Inflammatory macrophage treated with lipopolysaccharide for 4 hours (primary cell): ENCODE results near the gene ASTN1.

Source experiments
- DNase-seq: peaks from one replicate; pipeline ENCODE4 v3.0.0-alpha.2; 2020

Gene ASTN1

DNA sequence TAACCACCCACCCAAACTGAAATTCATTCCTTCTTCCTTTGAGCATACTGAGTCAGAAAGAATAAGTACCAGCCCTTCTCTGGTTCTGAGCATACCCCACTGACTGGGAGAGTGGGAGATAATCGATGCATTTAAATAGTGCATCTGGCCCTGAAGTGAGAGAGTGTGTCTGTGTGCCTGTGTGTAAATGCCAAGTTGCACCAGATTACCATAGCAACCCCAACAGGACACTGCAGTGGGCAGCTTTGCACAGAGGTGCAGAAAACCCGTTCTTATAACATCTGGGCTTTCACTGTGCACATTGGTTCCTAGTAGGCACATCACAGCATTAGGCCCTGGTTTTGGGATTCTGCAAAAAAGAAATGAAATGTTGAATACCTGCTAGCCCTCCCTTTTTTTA is 2.3 kb downstream of the ASTN1 start:
- no peak for DNase-seq

DNA sequence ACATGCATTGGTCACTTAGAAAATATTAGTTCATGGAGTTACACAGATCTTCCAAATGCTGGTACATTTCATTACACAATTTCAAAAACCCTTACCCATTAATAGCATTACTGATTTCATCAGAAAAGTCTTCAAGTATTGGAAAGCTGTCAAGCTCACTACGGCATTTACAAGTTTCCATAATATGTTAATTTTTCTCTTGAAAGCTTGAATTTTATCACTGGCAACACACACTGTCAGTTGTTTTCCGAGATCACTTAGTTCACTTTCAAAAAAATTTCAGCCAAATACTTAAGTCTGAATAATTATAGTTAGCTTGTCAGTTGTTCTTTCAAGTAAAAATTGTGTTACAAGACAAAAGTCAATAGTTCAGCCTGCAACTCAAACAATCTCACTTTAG is 18.0 kb downstream of the ASTN1 start:
- no peak for DNase-seq

DNA sequence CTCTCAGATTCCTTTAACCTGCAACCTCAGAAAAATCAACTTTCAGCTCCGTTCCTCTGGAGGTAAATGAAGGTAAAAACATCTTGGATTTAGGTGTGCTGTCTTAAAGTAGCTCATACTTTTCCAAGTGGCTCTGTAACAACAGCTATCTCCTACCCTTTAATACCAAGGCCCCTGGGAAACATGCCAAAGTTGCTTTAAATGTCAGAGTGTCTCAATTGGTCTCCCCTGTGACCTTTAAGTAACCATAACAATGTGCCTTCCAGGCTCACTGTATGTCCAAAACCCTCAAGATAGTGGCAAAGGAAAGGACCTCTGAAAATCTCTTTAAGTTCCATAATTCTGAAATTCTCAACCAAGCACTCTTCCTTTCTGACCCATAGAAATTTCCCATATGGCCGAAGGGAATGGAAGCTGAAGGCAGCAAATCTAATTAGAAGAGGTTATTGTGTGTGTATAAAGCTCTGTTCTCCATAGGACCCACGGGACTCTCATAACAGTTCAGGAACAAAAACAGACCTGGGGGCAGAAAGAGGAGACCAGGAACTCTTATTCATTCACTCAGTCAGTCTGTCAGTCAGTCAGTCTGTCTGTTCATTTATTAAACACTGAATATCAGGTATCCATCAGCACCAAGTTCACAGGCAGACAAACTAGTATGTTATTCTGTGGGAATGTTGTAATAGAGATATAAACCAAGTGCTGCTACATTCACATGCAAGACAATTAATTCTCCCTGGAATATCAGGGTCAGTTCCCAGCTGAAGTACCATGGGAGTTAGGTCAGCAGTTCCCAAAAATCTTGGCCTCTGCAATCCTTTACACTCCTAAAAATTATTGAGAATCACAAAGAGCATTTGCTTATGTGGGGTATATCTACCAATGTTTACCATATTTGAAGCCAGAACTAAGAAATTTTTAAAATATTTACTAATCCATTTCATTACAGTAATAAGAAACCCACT is 19.1 kb downstream of the ASTN1 start:
- DNase-seq: no peak

DNA sequence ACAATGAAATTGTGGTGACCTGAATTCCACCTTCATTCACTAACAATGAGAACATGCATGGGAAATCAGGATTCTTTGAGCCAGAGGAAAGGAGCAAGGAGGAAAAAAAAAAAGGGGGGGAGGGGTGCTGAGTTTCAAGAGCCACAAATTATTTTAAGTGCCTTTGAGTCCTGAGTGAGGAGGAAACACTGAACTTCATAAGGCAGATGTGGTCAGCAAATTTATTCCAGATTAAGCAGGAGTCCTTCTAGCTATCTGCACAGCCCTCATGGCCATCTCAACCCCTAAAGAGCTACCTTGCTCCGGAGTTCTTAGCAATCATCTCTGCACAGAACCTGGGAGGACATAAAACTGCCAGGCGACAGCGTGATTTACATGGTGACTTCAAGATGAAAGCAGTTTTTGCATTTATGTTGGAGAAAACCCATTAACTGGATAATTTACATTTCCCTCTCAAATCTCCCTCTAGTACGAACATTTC is 21.7 kb downstream of the ASTN1 start:
- DNase-seq: no peak

DNA sequence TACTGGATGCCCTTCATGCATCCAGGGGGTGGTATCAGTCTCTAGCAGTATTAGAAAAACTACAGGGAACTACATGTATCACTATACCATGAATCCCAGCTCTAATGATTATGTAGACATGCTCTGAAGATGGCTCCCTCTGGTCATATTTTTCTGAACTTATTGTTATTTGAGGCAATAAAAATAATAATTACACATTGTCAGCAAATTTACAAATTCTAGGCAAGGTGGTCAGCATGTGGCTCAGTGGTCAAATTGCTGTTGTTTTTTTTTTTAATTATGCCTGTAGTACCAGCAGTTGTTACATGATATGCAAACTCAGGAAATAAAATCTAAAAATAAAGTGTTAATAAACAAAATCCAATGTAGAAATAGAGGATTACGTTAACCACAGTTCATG is 22.5 kb downstream of the ASTN1 start:
- no peak for DNase-seq

DNA sequence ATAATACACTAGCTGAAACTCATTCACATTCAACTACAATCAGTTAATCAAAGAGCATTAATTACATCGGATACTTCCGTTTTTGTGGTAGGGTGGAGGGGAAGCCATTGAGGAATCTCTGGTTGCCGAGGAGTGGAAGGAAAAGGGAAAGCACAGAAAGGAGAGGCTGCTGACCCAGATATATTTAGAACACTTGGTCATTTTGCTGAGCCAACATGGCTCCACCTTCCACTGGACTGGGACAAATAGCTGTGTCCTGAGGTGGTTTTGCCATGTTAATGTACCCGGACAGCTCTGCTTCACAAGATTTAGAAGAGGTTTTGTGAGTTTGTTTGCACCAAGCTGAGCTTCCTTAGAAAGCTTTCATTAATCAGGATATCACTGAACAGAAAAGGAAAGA is 26.2 kb downstream of the ASTN1 start:
- no peak for DNase-seq

DNA sequence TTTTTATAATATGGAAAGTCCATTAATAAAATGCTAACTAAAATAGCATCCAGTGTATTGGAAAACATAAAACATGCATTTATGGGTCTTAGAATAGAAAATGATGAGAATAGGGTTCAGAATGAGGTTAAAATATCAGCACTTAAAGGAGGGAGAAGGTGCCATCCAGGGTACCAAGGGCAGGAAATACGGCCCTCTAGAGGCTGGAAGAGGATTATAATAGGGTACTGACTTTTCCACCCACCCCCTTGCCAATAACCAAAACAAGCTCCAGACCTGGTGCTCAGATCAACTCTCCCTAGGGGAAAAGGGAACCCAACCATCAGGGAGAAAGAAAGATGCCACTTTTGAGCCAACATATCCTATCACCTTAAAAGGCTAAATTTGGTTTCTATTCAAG is 26.7 kb downstream of the ASTN1 start:
- DNase-seq: no peak

DNA sequence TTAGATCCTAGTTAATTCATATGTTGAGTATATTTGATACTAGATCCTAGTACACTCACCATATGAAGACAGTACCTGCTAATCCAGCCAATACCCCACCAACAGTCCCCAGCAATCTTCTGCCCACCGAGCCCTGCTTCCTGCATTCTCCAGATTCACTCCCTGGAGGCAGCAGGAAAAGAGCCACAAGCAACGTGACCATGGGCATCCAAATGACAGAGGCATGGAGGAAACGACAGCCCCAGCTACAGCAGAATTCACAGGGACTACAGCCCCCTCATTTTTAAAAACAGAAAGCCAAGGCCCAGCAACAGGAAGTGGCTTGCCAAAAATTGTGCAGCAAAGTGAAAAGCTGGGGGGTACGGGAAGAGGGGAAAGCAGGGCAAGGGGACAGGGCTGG is 29.3 kb downstream of the ASTN1 start:
- no peak for DNase-seq

DNA sequence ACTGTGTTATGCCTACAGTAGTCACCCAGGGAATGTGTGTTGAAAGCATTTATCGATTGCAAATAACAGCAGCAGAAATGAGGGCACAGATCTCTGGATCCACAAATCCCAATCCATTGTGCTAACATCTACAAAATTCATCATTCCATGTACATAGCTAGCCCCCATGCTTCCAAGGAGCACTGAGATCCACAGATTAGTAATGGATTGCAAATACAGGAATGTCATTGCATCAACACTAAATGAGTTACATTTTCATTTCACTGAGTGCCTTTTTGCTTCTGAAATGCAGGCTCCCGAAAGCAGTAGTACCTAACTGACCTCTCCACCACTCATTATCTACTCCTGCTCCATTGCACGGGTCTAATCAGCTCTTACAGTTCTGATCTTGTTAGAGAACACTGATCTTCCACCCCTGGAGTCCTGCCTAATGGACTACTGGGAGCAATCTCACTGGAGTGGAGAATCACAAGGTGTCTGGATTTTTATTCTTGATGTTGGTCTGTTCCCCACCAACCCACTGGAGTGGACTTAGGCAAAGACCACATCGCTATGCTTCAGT is 30.5 kb downstream of the ASTN1 start:
- no peak for DNase-seq

DNA sequence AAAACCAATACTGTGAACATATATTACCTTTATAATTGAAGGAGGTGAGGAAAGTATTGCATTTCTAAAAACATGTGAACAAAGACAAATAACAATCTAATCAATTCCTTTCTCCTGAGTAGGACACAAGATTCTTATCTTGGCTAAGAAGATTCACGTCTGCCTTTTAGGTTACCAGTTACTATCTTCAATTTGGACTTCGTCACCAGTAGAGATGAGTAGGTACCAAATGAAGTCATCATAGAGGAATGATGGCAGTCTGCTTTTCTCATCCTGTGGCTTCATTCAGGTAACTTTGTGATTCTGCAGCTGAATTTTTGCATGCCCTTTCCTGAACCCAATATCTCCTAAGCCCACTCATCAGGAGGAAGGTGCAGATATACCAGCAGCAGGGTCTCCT is 32.4 kb downstream of the ASTN1 start:
- DNase-seq: no peak

DNA sequence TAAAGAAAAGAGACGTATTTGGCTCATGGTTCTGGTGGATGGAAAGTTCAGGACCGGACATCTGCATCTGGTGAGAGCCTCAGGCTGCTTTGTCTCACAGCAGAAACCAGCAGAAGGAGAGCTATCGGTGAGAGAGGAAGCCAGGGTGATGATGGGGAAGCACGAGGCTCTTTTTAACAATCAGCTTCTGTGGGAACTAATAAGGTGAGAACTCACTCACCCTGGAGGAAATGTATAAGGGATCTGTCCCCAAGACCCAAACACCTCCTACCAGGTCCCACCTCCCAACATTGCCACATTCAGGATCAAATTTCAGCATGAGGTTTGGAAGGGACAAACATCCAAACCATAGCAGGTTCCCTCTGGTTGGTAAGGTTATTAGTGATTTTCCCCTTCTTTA is 32.8 kb downstream of the ASTN1 start:
- no peak for DNase-seq

DNA sequence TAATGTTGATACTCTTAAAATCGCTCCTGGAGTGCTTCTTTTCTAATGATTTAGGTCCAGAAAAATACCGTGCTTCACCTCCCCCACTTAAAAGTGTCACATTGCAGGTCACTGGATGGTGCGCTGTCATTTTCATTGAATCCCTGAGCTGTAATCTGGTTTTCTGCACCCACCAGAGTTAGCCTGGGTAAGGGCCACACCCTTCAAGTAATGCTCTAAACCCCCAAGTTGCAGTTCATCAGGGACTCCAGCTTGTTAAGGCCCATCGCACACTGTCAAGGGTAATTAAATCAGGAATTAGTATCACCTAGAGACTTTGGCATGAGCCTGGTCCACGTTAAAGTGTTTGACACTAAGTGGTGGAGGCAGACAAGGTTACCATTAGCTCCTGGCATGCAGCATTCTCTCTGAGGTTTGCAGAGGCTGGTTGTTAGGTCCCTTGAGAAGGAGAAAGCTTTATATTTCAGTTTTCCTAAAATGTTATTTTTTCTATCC is 34.0 kb downstream of the ASTN1 start:
- no peak for DNase-seq

DNA sequence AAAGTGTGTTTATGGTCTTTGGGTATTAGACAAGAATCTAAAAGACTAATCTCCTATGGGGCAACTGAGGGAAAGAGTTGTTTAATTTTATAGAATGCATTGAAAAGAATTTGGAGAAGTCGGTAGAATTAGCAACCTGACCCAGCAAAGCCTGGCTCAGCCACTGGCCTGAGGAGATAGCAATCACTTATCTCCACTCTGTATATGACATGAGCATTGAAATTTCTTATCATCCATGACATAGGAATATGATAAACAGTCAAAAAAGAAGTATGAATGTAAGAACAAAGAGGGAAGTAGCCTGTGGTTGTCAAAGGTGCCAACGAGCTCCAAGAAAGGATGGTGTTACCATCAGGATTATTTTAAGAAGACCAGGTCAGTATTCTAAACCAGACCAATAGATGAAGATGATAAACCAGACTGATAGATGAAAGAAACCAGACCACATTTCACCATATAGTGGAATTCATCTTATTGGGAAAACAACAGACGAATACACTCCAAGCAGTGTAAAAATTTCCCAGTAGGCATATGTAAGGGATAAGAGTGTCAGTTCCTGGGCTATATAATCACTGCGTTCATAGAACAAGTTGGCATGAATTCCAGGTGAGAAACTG is 35.7 kb downstream of the ASTN1 start:
- DNase-seq: no peak

DNA sequence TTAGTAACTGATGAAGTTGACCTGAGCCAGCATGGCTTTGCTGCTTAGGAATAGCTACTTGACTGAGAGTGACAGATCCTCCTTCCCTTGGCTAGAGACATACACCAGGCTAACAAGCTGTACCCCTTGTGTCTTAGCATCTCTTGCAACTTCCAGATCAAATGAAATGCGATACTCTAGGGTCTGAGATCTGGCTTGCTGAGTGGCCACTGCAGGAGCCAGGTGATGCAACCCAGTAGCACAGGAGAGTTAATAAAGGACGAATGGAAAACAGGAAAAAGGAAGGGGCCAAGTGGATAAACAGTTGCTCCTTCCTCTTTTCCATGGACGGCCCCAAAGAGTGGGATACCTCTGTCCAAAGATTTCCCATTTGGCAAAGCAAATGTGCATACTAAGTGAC is 38.2 kb downstream of the ASTN1 start:
- DNase-seq: no peak

DNA sequence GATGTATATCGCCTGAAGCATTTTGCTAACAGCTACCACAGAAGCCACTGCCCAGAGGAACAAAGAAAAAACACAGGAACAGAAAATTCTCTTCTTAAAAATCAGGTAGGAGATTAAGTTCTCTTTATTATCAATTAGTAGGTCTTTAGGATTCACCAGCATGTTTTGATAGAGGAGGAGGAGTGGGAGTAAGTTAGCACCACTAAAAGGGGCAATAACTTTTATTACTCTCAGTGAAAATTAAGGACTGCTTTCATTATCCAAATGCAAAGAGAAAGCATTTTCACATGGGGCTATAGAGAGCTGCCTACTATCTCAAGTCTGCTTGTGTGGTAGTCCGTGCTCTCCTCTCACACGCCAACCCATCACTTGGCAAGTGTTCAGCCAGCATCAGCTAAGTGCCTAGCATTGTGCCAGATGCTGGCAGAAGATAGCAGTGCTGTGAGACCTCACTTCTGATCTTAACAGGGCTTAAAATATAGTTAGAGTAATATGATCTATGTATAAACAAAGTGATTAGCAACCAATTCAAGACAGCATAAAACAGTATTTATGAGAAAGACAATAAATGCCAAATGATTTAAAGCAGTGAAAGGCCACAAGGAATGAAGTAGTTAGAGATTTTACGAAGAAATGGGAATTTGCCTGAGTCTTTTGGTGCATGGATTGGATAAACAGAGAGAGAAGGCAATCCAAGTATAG is 39.8 kb downstream of the ASTN1 start:
- DNase-seq: no peak

DNA sequence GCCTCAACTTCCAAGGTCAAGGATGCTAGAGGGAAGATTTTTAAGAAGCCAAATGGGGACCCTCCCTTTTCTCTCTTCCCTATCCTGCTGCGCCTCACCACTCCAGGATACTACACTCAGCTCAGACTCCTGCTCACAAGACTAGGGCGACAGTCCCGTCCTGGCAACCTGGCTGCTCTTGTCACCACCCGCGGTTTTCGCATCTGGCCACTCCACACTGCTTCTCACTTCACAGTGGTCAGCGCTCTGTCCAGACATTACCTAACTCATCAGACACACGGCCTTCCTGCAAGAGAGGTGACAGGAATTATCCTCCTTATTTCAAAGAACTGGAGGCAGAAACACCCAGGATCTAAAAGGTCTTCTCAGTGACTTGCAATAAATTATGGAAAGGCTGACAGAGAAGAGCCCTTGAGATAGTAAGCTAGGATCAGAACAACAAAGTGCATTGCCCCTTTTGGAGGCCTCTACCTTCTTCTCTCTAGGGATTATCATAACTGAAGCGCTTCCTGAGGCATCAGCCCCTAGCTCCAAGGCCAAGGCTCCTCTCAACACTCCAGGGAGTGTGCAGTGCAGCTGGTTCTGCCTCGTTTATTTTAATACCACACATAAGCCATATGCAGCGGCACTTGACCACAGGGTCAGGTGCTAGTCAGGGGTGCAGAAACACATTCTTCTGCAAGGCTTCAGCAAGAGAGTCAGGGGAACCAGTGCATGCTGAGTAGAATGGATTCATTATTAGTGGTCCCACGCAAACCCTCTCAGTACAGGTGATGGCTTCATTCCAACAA is 41.9 kb downstream of the ASTN1 start:
- no peak for DNase-seq

DNA sequence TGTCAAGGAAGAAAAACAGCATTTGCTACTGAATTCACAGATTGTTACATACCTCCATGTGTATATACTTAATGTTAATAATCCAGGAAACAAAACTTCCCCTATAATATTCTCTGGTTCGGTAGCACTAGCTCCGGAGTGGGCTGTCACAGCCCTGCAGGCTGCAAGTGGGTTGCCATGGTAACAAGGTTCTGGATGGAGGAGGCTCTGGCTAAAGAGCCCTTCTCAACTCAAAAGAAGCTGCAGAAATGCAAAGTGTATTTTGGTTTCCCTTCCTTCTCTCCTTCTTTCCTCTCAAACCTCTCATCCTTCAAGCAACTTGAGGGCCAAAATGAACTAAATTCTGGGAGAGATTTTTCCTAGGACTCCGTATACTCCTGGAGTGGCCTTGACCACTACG is 45.2 kb downstream of the ASTN1 start:
- DNase-seq: no peak

DNA sequence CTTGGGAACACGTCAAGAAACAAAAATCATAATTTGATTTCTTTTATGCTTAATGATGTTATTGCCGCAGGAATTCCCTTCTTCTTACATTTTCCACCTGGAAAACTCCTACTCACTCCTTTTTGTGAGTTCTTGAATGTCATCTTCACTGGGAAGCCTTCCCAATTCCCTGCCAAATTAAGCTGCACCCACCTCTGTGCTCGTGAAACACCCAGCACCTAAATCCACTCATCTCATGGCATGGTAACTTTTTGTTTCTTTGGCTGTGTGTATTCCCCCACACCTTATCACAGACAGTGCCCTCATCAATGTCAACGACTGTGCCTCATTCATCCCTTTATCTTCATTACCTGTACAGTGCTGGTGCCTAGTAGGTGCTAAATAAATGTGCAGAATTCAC is 45.6 kb downstream of the ASTN1 start:
- no peak for DNase-seq

DNA sequence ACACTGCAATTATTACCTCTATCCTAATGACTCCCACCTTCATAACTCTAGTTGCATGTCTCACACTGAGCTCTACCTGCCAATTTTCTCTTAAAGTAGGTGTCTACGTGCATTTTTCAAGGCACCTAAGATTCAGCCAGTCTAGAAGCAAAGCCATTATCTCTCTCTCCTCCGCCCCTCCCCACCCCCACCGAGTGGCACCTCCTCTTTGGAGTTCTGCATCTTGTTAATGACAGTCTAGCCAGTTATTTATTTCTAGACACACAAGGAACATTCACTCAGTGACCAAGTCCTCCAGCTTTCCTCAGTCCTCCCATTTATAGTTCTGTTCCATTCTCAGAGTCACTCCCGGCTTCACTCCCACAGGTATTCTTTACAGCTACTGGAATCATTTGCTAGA is 47.6 kb downstream of the ASTN1 start:
- DNase-seq: no peak

DNA sequence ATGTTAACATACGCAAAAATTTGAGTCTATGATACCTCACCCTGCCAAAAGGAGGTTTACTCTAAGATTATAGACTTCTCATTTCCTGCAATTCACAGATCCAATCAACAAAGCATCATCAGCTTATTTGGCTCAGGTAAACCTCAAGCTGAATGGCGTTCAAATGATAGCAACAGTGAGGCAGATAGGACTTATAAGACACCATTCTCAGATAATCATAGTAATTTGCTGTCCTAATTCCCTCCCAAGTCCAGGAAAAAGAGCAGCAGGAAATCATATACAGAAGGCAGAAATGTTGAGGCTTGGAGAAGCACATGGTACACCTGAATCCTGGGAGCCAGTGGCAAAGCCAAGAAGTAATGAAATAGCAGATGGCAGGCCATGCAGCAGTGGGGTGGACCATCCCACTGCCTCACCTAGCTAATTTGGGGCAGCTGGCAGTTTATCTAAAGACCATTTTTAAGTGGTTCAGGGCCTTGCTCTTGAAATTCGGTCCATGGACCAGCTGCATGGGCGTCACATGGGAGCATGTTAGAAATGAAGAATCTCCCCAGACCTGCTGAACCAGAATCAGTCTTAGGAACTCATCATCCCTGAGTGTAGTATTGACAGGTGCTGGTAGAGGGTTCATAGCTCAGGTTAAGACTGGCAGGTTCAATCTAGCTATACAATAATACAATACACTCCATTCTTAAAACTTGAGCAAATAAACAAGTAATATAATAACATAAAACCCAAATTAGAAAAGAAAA is 57.7 kb downstream of the ASTN1 start:
- DNase-seq: no peak

DNA sequence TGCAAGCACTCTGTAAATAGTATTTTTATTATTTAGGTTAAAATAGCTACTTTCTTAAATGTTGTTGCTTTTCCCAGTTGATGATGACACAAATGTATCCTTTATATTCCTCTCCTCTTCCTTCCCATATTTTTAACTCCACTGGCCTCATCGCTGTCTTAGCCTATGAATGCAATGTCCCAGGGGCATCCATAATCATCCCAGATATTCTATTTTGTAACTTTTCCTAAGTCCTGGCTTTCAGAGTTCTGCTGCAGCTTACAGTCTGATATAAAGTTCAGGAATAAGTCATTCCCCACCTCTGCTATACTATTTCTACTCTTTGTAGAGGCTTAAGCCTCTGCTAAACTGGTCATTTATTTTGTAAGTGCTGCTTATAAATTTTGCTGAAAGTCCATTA is 58.3 kb downstream of the ASTN1 start:
- DNase-seq: no peak
